Measurements from ENCODE around the gene SPTLC2.

GRCh38 chr14:77559381-77559780, 57.1 kb downstream of the SPTLC2 start:
- no peak for TF ChIP-seq CTCF (conservative IDR thresholded peaks at IDR 0.05; ENCODE audit: low read length)
- TF ChIP-seq EZH2phosphoT487 (IDR thresholded peaks at IDR 0.05; ENCODE audit: borderline replicate concordance), result no peak
